Measurements from ENCODE around the gene RNF157.
"Not testable (repeated sequence)": the region's sequence is repeated elsewhere in the genome, so short reads cannot be mapped to it uniquely, and the experiment has no call there.

GRCh38 chr17:76252967-76253766, 12.9 kb upstream of the RNF157 start:
- TF ChIP-seq REST (IDR thresholded peaks at IDR 0.05; ENCODE audit: low read depth, low read length); PKNOX1 (IDR thresholded peaks at IDR 0.05); RAD21 (IDR thresholded peaks at IDR 0.05; ENCODE audit: insufficient read depth, low read depth, low read length); BCLAF1 (IDR thresholded peaks at IDR 0.05); CTCF (IDR thresholded peaks at IDR 0.05 in 2 of 3, conservative IDR thresholded peaks at IDR 0.05 in 1 of 3; ENCODE audit: control insufficient read depth in 2 of 3, extremely low read depth in 1 of 3, insufficient read depth in 1 of 3, low read depth in 3 of 3, low read length in 3 of 3); PRDM15 (CRISPR knock-in tag; IDR thresholded peaks at IDR 0.05); RFX5 (IDR thresholded peaks at IDR 0.05; ENCODE audit: low read depth, low read length); BHLHE40 (IDR thresholded peaks at IDR 0.05; ENCODE audit: borderline replicate concordance in 1 of 2, low read depth in 2 of 2, low read length in 1 of 2); CHD1 (IDR thresholded peaks at IDR 0.05; ENCODE audit: low read depth, low read length); KDM1A (IDR thresholded peaks at IDR 0.05; ENCODE audit: borderline replicate concordance); ZNF274 (IDR thresholded peaks at IDR 0.05; ENCODE audit: insufficient read depth, insufficient read length); EZH2 (IDR thresholded peaks at IDR 0.05; ENCODE audit: borderline replicate concordance, control insufficient read depth, low read depth, low read length): not testable (repeated sequence)

Measured in GM12878 (cell line).